Stimulated activated CD8-positive, alpha-beta memory T cell treated with anti-CD3 and anti-CD28 coated beads, Interleukin-12 subunit alpha, Interleukin-12 subunit beta, amount 100 ng/mL, for 1 hour (primary cell): Measurements from ENCODE around the gene SETD2.
"Not testable (repeated sequence)": the region's sequence is repeated elsewhere in the genome, so short reads cannot be mapped to it uniquely, and the experiment has no call there.

Source experiments
- DNase-seq: peaks from one replicate; pipeline ENCODE4 v3.0.0-alpha.2; 2020; ENCODE audit warnings: low read depth

The SETD2 gene

DNA sequence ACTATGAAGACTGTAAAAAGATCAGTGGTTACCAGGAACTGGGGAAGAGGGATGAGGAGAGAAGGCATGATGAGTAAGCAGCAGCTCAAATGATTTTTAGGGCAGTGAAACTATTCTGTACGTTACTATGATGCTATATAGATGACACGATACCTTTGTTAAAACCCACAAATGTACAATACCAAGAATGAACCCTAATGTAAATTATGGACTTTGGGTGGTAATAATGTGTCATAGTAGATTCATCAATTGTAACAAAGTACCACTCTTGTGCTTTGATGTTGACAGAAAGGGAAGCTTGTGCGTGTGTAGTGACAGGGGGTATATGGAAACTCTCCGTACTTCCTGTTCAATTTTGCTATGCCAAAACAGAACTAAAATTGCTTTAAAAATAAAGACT lies 132.9 kb downstream of the SETD2 start:
- DNase-seq: not testable (repeated sequence)

DNA sequence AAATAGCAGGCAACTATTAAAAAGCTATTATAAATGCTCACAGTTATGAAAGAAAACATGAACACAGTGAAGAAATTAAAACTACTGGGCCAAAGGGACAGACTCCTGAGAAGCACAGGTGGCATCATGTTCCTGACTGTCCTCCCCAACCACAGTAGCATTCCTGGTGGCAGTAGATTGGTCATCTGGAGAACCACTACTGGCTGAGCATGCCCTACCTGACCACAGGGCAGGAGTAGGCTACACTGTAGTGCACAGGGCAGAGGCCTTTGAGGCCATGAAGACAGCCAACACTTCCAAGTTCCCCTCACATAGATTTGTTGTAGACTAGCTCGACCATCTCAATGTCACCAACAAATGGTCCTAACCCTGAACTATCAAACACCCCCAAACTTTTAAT lies 135.2 kb downstream of the SETD2 start:
- no peak for DNase-seq

DNA sequence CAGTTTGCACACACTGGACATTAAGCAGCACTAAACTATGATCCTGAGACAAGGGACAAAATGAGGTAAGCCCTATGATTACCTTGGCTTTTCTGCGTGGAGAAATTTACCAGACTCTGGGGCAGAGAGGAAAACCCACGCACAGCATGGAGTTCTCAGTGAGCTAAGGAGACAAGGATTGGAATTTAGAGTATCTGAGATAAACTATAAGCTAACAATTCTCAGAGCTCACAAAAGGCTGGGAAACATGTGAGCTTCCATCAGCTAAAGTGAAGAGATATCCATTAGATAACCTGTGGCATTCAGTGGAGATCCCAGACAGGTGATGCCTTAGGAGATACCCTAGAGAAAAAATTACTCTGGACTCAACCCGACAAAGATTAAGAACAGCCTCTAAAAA lies 135.8 kb downstream of the SETD2 start:
- DNase-seq: no peak

GRCh38 chr3:47026432-47026831 lies 137.5 kb downstream of the SETD2 start:
- not testable (repeated sequence) for DNase-seq

DNA sequence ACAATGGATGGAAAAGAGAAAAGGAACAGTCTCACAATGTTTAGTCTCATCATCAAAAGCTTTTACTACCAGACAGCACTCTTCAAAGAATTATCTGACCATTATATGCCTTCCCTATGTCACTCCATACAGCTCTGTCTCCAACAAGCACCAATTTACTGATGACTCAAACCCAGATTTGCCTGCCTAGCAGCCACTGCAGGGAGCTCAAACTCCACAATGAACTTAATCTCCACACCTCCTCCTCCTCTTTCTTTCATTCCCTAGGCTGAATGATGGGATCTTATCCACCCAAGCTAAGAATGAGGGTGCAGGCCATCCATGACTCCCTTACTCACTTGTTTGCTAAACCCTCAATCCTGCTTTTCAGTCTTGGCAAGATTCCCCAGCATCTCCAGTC lies 139.0 kb downstream of the SETD2 start:
- DNase-seq: no peak

DNA sequence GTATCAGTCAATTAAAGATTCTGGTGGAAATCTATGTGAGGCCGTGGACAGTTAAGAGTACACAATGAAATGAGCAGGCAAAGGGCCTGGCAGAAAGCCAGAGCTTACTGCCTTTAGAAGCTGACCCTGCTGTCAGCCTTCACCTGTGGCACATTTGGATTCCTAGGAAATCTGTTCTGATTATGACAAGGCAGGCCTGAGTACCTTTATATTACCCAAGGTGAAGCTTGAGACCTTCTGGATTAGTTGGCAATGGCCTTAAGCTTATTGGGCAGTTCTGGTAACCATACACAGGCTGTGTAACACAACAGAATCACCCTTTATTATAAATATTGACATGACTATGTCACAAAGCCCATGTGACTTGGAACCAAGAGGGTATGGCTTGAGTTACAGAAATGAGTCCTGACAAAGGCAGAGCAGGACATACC lies 141.3 kb downstream of the SETD2 start:
- DNase-seq: no peak

DNA sequence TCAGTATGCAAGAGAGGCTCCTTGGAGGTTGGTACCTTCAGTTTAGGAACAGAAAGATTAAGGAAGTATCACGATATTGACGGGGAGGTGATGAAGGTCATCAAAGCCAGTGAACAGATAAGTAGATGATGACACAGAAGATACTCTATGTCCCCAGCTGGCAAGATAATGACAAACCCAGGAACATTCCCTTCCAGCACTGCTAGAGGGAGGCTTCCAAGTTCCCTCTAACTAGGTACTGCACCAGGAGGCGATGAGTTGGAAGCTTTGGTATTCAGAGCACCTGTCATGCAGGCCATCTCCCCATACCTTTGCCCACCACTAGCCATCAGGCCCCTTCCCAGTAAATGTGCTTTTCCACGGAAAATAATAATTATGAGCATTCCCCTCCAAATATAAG lies 143.6 kb downstream of the SETD2 start:
- DNase-seq: no peak

DNA sequence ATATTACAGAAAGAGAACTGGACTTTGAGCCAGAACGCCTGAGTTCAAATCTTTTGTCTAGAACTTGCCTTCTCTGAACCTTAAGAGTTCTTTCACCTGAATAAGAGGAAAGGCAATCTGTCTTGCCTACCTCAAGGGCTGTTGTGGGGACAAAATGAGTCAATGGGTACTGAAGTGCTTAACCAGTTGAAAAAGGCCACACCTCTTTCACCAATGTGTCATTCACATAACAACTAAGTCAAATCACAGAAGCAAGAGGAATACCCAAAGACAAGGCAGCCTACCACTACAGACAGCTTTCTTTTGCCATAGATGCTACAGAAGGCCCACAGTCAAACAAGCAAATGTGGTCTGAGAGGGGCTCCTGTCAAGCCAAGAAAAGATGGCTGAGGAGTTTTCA lies 144.7 kb downstream of the SETD2 start:
- no peak for DNase-seq

GRCh38 chr3:47018269-47018611 lies 145.7 kb downstream of the SETD2 start:
- no peak for DNase-seq

DNA sequence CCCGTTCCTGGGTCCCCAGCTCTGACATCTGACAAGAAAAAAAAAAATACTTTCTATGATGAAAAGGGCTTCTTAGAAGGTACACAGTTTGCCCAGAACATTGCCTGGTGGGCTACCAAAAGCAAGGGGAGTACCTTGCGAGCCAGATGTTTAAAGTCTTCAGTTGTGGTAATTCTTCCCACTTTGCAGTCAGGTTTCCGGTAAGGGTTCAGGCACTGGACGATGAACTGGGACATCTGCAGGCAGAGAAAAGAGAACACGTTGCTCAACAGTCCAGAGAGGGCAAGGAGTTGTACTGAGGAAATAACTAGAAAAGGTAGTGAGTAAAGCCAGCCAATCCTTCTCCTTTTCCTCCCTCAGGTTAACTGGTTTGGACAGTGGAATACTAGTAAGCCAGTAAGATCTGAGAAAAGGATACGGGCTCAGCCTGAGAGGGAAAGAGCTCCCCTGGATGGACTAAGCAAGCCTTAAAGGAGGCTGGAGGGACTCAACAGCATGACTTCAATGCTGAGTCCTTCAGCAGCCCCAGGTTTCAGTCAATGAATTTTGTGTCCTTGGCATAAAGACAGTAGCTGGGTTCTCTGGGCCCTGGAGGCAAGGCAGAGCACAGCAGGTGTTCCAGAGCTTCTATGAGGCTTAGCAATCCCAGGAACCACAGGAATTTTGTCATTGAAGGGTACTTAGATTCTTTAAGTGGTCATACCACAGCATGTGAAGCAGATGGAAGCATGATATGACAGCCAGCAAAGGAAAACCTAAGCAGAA lies 146.2 kb downstream of the SETD2 start:
- DNase-seq: no peak

DNA sequence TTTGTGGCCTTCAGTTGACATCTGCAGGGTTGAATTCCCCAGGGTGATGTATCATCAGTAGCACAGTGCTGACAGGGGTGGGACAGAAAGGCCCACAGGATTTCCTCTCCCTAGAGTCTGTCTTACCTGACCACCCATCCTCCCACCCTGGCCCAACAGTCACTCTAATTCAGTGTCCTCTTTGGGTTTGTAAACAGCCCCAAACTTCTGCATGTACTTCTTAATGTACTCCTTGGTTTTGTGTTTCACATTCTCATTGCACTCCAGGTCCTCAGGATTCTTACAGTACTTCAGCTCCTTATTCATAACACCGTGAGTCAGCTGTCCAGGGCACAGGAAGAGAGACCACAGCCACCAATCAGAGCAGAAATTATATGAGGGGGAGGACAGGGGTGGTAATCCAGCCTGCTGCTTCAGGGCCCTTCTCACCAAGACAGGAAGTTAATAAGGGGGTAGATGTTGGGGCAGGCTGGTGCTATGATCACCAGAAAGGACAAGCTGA lies 146.9 kb downstream of the SETD2 start:
- no peak for DNase-seq

DNA sequence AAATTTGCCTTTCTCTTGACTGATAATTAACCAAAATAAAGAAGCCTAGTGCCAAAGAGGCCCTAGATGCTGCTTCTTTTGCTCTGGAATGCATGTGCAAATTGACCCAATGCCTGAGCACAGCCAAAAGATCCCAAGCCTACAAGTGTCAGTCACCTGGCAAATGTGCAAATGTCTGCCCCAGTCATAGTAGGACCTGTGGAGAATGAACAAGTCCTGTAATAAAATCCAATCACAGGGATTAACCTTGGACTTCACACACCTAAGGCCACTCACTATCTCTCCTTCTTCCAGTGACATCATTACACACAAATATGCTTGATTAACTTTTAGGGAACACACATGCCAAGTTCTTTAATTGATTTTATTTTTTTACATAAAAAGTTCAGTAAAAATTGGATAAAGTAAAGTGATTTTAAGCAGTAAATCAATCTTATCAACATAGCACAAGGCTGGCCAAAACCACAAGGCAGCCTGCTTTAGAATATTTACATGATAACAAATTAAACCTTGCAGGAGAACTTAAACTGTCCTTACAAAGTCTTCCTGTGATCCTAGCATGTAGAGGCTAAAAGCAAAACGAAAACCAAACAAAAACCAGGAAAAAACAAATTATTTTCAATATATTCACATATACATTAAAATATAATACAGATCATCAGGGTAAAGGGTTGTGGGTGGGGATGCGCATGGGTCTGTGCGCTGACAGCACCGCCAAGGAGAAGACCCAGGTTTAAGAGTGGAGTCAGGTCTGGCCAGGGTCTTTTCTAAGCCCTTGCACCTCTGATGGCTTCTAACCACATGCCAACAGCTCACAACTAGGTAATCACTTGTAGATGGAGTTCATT lies 147.6 kb downstream of the SETD2 start:
- DNase-seq: no peak

DNA sequence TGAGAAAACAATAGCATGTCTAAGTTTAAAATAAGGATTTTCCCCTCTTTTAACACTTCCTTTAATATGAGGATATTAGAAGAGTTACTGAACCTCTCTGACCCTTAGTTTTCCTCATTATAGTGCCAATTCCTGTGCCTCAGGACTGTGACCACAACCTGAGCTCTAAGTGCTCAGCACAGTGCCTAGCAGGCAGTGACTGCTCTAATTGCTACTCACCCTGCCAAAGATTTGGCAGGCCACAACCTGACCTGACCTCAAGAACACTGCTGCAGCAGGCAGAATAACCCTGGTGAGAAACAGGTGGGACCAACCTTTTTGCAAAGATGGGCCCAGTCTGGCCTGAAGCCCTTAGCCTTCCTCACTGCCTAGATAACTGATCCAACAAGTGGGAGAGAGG lies 148.8 kb downstream of the SETD2 start:
- no peak for DNase-seq

DNA sequence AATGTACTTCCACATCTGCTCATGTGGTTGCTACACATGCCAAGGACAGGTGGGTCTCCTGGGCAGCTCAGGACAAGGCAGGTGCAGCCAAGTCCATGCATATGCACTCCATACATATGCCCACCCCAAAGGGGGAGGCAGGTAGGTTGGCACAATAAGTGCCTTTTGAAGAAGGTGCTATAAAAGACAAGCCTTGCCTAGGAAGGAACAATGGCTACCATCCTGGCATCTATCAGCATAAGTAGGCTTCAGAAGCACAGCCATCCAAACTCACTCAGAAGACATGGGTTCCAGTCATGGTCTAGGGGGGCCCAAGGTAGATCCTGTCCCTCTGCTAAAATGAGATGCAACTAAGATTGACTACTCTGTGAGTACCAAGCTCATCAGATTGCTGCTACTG lies 149.9 kb downstream of the SETD2 start:
- DNase-seq: no peak

DNA sequence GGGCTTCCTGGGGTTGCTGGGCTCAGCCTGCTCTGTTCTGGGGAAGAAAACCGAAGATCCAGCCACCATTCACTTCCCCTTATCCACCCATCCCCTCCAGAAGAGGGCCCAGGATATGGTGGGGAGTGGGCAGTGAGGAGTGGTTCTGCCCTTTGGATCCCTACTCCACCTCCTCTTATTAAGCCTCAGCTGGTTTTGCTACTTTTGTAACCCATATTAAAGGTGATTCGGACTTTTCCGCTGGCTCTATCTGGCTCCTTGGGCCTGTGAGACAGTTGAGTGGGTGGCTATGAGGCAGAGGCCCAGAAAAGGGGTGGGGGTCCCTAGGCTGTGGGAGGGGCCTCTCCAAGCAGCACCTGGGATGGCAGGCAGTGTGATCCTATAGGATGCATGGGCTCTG lies 150.7 kb downstream of the SETD2 start:
- no peak for DNase-seq

DNA sequence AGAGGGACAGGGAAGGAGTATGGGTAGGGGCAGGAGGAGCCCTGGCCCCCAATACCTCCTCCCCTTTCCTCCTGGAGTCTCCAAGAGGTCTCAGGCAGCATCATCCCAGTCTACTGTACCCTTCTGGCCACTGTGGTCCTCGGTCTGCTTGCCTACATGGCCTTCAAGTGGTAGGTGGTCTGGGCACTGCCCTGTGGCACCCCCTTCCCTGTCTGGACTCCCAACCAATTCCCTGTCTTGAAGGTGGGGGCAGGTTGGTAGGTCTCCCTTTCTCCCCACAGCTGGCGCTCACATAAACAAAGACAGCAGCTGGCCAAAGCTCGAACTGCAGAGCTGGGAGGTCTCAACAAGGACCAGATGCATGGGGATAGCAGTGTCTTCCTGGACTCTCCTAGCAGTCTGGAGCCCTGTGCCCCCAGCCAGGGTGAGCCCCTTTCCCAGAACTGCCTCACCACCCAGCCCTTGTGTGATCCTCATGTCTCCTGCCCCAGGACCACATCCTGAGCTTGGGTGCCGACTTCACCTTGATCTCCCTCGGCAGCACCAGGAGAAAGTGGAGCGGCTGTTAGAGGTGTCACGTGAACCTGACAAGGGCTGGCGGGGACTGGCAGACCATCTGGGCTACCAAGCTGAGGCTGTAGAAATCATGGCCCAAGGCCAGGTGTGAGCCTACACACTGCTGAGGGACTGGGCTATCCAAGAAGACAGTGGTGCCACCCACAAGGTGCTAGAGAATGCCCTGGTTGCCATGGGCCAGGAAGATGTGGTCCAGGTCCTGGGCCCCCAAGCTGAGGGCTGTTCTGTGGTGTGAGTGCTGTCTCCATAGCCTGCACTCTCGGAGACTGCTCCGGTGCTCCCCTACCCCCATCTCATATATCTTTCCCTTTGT lies 151.3 kb downstream of the SETD2 start:
- no peak for DNase-seq

DNA sequence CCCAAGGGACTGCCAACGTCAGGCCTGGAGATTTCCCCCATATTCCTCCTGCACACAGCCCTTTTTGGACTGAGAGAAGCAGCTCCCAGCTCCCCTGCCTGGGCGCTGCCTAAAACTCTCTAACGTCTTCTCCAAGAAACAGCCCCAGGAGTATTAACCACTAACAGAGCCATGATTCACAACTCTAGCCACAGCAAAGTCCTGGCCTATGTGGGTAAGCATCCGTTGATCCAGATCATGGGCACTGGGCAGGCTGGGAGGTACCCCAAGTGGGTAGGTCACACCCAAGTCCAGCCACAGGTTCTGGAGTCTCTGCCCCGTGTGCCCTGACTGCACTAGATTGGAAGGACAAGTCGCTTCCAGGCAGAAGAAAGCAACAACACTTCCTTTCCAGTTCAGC lies 152.5 kb downstream of the SETD2 start:
- no peak for DNase-seq

DNA sequence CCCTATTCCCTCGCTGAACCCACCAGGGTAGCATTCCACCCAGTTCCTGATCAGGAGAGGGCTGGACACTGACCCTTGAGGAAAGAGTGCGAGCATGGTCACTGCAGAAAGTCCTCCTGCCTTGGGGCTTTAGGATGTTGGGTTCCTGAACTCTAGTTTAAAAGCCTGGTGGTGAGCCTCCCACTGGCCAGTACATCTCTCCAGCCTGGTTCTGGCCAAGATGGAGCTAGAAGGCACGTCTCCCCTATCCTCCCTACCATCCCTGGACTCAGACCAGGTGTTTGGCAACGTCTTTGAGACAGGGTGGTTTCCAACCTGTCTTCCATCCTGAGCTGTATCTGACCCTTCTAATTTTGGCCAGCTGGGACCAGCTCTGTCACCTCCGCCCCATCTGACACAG lies 153.0 kb downstream of the SETD2 start:
- DNase-seq: no peak

GRCh38 chr3:47010111-47010712 lies 153.7 kb downstream of the SETD2 start:
- no peak for DNase-seq

- DNase-seq: peak; percentile 54
Measured at GRCh38 chr3:47009225-47010110, 154.4 kb downstream of the SETD2 start.

GRCh38 chr3:47008851-47009224 lies 155.1 kb downstream of the SETD2 start:
- DNase-seq: no peak
